Bone marrow (tissue), 2 donors: Measurements from ENCODE around the gene SCAMP2.

Source experiments
- DNase-seq, 2 donors: peaks; one replicate each; lab custom pipeline; 2025; lab: John Stamatoyannopoulos, UW

The SCAMP2 gene

DNA sequence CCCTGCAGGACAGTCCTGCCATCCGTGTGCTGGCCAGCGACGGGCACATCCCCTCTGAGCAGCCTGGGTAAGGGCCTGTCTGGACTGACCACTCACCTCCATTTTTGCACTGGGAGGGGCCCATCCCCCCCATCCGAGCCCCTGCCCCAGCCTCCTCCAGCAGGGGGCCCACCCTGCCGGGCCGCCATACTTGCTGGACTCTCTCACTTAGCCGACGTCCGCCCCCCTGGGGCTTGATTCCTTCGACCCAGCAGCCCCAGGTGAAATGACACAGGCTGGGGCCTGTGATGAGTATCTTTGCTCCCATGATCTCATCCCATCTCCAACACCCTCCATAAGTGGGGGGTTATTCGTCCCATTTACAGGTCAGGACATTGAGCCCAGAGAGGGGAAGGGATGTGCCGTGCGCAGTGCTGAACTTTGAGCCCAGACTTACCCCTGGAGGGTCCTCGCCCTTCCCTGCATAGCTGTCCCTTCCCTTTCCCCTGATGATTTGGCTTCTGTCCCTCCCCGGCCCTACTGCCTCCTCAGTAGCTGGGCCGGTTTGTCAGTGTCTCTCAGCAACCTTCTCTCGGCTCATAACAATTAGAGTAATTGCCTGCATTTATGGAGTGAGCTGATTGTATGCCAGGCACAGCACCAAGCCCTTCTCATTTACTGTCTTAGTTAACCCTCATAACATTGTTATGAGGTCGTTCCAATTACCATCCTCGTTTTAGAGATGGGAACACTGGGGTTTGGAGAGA lies 56.4 kb downstream of the SCAMP2 start:
- no peak for DNase-seq

DNA sequence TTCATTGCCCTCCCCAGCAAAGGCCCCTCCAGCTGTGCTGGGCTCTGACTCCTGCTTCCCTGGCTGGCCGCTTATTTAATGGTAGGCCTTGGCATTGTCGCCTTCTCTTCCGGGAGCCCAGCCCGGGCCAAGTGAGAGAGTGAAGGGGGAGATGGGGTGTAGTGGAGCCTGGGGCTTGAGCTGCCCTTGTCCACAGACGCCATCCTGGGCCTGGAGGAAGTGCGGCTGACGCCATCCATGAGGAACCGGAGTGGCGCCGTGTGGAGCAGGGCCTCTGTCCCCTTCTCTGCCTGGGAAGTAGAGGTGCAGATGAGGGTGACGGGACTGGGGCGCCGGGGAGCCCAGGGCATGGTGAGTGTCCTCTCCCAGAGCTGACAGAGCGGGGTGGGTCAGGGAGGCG lies 57.2 kb downstream of the SCAMP2 start:
- DNase-seq = no peak

DNA sequence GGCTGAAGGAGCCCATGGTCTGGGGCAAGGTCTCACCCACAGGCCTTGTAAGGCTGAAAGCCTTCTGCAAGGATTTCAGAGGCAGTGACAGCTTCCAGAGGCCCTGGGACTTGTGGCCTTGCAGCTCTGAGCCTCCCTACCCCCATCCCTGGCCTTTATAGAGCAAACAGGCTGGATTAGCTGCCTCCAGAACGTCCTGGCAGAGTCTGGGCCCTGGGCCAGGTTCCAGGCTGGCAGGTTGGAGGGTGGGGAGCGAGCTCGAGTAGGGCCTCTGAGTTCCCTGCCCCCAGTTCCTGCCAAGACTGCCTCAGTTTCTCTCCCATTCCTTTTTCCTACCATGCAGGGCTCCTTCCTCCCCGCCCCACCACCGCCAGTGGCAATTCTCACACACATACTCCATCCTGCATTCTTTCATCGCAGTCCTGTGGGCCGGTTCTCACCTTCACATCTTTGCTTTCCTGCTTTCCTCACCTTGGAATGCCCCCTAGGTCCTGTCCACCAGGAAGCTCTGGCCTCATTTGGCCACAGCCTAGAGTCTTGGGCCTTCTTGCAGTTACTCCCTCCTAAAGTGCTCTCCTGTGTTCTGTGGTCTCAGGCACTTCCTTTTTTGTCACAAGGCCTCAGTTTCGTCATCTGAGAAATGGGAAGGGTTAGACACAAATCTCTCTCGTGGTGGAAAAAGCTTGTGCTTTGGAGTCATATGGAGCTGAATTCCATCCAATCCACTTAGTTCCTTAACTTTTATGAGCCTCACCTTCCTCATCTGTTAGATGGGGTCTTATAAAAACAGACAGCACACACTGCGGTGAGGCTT lies 57.8 kb downstream of the SCAMP2 start:
- no peak for DNase-seq

- DNase-seq = no peak
Measured at GRCh38 chr15:74812533-74812932, 60.6 kb downstream of the SCAMP2 start, which contains the start of gene LMAN1L. TSS of gene LMAN1L (plus strand) at chr15:74812835. CDS start at chr15:74812855, 20 bp downstream.

- DNase-seq = no peak
Measured at GRCh38 chr15:74809956-74810355, 63.2 kb downstream of the SCAMP2 start.

DNA sequence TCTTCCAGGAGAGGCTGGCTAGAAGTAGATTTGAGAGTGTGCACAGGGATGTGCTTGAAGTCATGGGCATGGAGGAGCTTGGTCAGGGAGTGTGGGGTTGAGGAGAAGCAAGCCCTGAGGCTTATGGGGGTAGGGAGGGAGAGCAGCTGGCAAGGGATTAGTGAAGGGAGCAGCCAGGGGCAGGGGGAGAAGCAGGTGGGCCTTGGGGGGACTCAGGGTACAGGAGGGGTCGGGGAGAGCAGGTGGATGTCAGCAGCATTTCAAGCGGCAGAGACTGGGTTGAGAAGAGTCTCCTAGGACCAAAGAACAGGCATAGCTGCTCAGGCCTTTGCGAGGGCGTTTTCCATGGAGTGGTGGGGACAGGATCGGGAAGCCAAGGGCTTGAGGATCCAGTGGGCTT lies 63.9 kb downstream of the SCAMP2 start:
- DNase-seq = no peak

DNA sequence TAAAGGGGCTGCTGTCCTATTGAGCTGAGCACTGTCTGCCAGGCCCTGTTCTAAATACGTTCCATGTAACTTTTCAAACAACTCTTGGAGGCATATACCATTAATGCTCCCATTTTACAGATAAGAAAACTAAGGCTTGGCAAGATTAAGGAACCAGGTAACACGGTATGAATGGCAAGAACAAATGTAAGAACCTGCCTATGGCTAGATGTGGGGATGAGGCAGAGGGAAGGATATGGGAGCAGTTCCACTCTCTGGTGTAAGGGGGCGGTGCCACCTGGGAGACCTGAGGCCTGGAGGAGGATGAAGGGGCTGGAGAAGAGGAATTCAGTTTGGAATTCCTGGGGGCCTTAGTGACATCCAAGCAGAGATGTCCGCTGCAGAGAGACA lies 64.3 kb downstream of the SCAMP2 start:
- DNase-seq = no peak

DNA sequence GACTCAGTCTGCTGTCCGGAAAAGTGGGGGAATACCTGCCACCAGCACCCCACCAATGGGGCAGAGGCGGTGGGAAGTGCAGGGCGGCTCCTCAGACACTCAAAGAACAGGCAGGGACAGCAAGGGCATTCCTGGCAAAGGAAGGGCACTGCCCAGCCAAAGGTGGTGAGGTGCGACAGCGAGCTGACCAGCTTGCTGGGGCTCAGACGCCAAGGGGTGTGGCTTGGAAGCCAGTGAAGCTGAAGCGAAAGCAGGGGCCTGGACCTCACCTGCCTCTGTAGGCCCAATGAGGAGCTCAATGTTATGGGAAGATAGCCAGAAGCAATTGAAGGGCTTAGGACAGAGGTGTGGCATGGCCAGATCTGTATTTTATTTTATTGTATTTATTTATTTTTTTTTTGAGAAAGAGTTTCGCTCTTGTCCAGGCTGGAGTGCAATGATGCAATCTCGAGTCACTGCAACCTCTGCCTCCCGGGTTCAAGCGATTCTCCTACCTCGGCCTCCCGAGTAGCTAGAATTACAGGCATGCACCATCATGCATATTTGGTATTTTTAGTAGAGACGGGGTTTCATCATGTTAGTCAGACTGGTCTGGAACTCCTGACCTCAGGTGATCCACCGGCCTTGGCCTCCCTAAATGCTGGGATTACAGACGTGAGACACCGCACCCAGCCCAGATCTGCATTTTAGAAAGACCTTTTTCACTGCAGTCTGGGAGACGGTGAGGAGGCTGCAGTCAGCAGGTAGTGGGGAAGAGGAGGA lies 64.9 kb downstream of the SCAMP2 start:
- no peak for DNase-seq

DNA sequence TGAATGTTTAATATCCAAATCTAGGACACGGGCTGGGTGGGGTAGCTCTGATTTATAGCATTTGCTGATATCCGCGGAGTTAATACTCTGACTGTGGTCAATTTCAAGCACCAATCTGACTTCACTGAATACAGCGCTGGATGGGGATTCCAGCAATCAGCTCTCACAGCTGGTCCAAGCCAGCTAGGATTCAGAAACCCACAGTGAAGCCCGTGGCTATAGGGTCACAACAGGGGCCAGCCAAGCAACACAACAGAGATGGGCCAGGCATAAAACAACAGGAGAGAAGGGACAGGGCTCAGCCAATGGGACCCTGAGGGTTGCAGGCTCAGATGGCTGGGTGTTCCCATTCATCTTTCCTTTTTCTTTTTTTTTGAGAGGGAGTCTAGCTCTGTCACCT lies 65.9 kb downstream of the SCAMP2 start:
- no peak for DNase-seq

GRCh38 chr15:74804935-74805334 lies 68.2 kb downstream of the SCAMP2 start:
- no peak for DNase-seq

GRCh38 chr15:74802862-74803447 lies 70.2 kb downstream of the SCAMP2 start:
- no peak for DNase-seq

DNA sequence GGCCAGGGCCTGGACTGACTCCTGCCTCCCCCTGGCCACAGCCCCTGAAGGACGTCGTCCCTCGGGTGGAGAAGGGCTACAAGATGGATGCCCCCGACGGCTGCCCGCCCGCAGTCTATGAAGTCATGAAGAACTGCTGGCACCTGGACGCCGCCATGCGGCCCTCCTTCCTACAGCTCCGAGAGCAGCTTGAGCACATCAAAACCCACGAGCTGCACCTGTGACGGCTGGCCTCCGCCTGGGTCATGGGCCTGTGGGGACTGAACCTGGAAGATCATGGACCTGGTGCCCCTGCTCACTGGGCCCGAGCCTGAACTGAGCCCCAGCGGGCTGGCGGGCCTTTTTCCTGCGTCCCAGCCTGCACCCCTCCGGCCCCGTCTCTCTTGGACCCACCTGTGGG lies 70.9 kb downstream of the SCAMP2 start:
- no peak for DNase-seq

- no peak for DNase-seq
Measured at GRCh38 chr15:74801311-74801997, 71.7 kb downstream of the SCAMP2 start.

GRCh38 chr15:74800559-74801094 lies 72.5 kb downstream of the SCAMP2 start:
- no peak for DNase-seq

GRCh38 chr15:74799856-74800558 lies 73.2 kb downstream of the SCAMP2 start:
- peak; percentile 78 to 82 for DNase-seq

DNA sequence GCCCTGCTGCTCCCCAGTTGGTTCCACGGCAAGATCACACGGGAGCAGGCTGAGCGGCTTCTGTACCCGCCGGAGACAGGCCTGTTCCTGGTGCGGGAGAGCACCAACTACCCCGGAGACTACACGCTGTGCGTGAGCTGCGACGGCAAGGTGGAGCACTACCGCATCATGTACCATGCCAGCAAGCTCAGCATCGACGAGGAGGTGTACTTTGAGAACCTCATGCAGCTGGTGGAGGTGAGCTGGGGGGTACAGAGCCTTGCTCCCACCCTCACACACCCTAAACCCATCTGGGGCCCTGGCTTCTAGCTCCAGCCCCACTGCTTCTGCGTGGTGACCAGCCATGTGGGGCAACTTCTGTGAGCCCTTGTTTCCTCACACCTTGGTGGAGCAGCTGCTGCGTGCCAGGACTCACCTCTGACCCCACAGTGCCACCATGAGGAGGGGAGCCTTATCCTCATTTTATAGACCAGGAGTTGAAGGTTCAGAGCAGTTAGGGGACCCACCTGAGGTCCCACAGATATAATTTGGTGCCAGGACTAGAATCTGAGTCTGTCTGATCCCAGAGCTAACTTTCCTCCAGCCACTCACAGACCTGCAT lies 73.8 kb downstream of the SCAMP2 start:
- no peak for DNase-seq

GRCh38 chr15:74798388-74799254 lies 74.5 kb downstream of the SCAMP2 start:
- DNase-seq = no peak

- DNase-seq = no peak
Measured at GRCh38 chr15:74795966-74796625, 77.1 kb downstream of the SCAMP2 start.

DNA sequence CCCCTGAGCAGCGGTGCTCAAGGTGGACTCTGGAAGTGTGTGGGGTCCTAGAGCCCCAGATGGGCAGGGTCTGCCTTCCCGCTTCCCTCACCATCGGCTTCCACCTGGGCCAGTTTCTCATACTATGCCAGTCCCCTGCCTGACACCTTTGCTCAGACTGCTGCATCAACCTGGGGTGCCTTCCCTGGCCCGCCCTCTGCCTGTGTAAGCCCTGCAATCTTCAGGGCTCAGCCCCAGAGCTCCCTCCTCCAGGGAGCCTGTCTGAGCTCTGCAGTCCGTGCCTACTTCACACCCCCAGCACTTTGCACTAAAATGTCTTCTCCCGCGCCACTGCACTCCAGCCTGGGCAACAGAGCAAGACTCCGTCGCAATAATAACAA lies 78.2 kb downstream of the SCAMP2 start:
- DNase-seq = no peak
